Activated T-cell treated with anti-CD3 and anti-CD28 coated beads, Interleukin-2, amount 50 U/mL, for 4 hours (primary cell): ENCODE measurements around the gene DCHS1. TPM values are rescaled to one million over a fixed set of nuclear protein-coding genes. Genes with fewer than 3 reads are reported as not detected.

Experiments
- ATAC-seq, 2 donors: fragments of 200-7000 bp; cut with Tn5 transposase; one replicate each; pipeline ENCODE4 v1.10.0; 2021
- DNase-seq: peaks from one replicate; pipeline ENCODE4 v3.0.0-alpha.2; 2020
- H3K27me3 Mint-ChIP-seq: one replicate; pipeline ENCODE4 v1.8.0; 2021; ENCODE audit warnings: low read depth, mixed read lengths
- H3K36me3 Mint-ChIP-seq: one replicate; pipeline ENCODE4 v1.8.0; 2022; ENCODE audit warnings: mixed read lengths; ENCODE audit not compliant: insufficient read depth
- H3K4me1 Mint-ChIP-seq: one replicate; pipeline ENCODE4 v1.8.0; 2021; ENCODE audit warnings: low read depth, mixed read lengths
- H3K4me3 Mint-ChIP-seq: one replicate; pipeline ENCODE4 v1.8.0; 2021; ENCODE audit warnings: mild to moderate bottlenecking, moderate library complexity, mixed read lengths
- H3K9me3 Mint-ChIP-seq: one replicate; pipeline ENCODE4 v1.8.0; 2021; ENCODE audit warnings: mixed read lengths
- total RNA-seq, 3 donors: library from RNA; stranded (reverse); gene quantifications; one replicate each; pipeline ENCODE4 v1.2.1, GENCODE V29; 2021

Gene DCHS1
- total RNA-seq, 3 donors from 2014 or later = 0.28 to 0.40 (median 0.33) TPM

DNA sequence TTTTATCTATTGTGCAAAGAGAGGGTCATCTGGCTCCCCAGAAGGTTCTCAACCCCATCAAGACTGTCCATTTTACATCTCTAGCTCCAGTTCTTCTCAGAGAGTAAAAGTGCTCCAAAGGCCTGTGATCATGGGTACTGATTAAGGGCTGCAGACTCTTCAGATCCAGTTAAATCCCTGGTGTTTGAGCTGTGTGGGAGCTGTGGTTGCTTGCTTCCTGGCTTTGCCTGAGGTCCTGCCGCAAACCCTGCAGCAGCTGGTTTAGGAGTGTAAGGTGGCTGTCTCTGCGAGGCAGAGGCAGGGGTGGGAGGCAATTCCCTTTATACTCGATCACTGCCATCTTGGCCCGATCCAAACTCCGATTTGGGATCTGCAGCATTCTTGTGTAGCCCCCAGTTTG lies 26.3 kb upstream of the DCHS1 start:
- H3K9me3 Mint-ChIP-seq = no peaks in the 10 kb centered on the region
- no peak for ATAC-seq
- no peaks in the 10 kb centered on the region for H3K27me3 Mint-ChIP-seq
- no peak for DNase-seq
- peaks cover 26% of the 10 kb centered on the region for H3K4me1 Mint-ChIP-seq
- peaks cover 24% of the 10 kb centered on the region for H3K36me3 Mint-ChIP-seq
- H3K4me3 Mint-ChIP-seq = peak overlapping the region; percentile 99

DNA sequence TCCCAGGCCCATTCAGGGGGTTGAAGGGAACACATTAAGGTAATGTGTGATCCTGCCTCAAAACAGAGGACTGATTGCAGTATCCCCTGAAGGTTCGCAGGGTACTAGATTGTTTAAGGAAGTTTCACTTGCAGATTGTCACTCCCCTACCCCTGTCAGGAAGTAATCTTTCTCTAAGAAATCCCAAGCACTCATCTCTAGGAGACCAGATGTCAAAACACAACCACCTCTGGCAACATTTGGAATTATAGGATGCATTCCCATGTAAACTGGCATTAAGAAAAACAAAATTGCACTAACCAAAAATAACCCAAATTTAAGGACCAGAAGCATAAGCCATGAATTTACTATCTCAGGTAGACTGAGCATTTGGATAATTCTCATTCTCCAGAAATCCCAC lies 25.9 kb upstream of the DCHS1 start:
- Mint-ChIP-seq H3K4me1 (peaks cover 26% of the 10 kb centered on the region), H3K27me3 (no peaks in the 10 kb centered on the region), H3K36me3 (peaks cover 24% of the 10 kb centered on the region), H3K4me3 (peak overlapping the region; percentile 99), H3K9me3 (no peaks in the 10 kb centered on the region)
- DNase-seq (no peak), ATAC-seq (no peak)

DNA sequence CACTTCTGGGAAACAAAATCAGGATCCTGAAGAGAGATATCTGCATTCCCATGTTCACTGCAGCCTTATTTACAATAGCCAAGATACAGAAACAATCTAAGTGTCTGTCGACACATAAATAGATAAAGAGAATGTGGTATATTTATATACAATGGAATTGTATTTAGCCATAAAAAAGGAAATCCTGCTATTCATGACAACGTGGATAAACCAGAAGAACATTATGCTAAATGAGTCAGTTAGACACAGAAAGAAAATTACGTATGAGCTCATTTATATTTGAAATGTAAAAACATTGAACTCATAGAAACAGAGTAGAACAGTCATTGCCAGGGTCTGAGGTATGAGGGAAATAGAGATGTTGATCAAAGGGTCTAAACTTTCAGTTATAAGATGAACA lies 21.4 kb upstream of the DCHS1 start:
- Mint-ChIP-seq H3K9me3 (no peaks in the 10 kb centered on the region), H3K4me1 (peaks cover 45% of the 10 kb centered on the region), H3K36me3 (peaks cover 23% of the 10 kb centered on the region), H3K4me3 (no peak overlapping the region), H3K27me3 (no peaks in the 10 kb centered on the region)
- ATAC-seq (no peak), DNase-seq (no peak)

DNA sequence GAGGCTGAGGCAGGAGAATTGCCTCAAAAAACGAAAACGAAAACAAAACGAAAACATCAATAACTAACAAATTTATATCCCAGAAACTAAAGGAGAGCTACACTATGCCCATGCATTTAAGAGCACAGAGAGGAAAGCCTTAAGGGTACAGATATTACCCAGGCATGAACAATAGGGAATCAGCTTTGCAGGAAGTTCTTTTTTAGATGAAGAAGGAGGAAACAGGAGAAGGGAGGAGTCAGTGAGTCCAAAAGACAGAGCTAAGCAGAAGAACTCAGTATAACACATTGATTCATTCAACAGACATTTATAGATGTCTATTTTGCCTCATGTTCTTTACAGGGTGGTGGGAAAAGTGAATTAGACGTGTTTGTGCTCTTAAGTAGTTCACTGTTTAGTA lies 19.3 kb upstream of the DCHS1 start:
- Mint-ChIP-seq H3K4me1 (peaks cover 53% of the 10 kb centered on the region), H3K36me3 (peaks cover 11% of the 10 kb centered on the region), H3K27me3 (no peaks in the 10 kb centered on the region), H3K4me3 (no peak overlapping the region), H3K9me3 (no peaks in the 10 kb centered on the region)
- DNase-seq (no peak), ATAC-seq (no peak)

DNA sequence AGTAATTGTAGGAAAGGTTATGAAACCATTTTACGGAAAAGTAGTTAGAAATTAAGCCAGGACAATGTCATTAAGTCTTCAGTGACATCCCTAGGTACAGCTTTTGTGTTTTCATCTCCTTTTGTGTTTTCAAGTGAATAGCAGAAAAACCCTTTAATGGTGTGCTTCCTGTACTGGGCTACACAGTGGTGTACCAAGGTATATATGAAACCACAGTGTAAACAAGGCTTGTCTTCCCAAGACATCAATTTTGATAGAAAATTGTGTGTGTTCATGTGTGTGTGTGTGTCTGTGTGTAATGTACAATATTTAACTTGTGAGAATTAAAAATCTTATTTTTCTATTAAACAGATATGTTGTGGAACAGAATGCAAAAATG lies 18.6 kb upstream of the DCHS1 start:
- H3K27me3 Mint-ChIP-seq = no peaks in the 10 kb centered on the region
- no peak for ATAC-seq
- no peaks in the 10 kb centered on the region for H3K9me3 Mint-ChIP-seq

DNA sequence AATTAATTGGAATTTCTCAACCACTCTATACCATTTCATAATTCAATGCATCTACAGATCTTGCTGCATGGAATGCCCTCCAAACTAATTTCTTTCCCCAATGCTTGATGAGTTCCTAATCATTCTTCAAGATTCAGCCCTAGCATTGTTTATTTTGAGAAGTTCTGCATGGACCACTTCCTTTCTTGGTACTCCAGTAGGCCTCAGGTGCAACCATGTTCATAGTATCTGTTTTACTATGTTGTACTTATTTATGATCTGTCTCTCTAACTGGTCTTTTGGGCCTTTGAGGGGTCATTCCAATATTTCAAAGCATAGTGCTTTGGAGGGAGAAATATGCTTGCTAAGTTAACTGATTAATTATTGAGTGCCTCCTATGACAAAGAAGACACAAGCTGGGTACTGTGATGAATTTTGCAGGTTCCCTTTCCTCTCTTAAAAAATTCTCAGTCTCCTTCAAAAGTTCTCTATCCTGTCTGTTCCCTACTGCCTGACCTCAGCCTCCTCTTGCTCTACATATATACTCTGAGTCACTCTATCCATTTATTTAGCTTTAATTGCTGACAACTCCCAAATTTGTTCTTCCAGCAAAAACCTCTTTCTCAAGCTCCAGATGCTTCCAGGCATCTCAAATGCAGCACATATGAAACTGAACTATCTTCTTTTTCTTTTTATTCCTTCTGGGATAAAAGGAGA lies 18.1 kb upstream of the DCHS1 start:
- Mint-ChIP-seq H3K36me3 (peaks cover 4% of the 10 kb centered on the region), H3K9me3 (no peaks in the 10 kb centered on the region), H3K27me3 (no peaks in the 10 kb centered on the region), H3K4me3 (no peak overlapping the region), H3K4me1 (peaks cover 52% of the 10 kb centered on the region)
- ATAC-seq = no peak
- DNase-seq = no peak

More for the DNA sequence above, 18.6 kb upstream of the DCHS1 start:
- no peak for DNase-seq
- peaks cover 6% of the 10 kb centered on the region for H3K36me3 Mint-ChIP-seq
- peaks cover 54% of the 10 kb centered on the region for H3K4me1 Mint-ChIP-seq
- no peak overlapping the region for H3K4me3 Mint-ChIP-seq

DNA sequence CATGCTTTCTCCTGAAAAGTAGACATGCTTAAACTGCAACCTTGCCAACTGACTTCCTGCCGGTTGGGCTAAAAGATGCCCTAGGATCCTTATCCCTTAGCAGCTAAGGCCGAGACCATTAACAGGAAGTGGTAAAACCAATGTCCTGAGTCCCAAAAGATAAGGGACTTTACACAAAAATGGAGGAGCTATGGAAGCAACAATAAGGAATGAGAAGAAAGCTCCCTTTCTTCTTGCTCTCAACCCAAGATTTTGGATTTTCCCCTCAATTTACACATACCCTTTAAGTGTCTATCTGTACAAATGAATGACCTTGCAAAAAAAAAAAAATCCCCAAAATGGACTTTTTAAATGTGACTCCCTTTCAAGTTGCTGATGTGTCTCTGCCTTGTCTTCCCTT lies 16.4 kb upstream of the DCHS1 start:
- Mint-ChIP-seq H3K4me3 (no peak overlapping the region), H3K27me3 (no peaks in the 10 kb centered on the region), H3K36me3 (peaks cover 1% of the 10 kb centered on the region), H3K4me1 (peaks cover 67% of the 10 kb centered on the region), H3K9me3 (no peaks in the 10 kb centered on the region)
- DNase-seq = no peak
- ATAC-seq = no peak

DNA sequence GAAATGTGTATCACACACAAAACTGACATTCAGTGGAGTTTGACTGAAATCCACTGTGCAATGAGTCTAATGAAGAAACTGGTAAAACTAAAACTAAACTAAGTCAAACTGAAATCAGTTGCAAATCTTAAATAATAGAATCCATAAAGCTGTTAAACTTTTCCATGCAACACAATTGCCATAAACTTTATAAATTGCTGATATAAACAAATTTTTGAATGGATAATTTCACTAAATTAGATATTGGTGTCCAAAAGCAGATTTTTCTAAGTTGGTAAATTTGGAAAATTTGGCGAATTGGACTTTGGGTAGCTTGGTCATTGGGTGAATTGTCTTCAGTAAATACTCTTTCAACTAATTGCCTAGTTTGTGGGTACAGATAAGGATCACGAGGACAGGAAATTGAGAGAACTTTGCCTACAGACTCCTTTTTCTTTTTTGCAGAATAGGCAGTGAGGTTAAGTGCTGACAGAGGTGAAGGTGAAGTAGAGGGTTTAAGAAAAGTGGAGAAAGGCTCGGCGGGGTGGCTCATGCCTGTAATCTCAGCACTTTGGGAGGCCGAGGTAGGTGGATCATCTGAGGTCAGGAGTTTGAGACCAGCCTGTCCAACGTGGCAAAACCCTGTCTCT lies 14.7 kb upstream of the DCHS1 start:
- DNase-seq = no peak
- Mint-ChIP-seq H3K9me3 (no peaks in the 10 kb centered on the region), H3K4me3 (no peak overlapping the region), H3K4me1 (peaks cover 75% of the 10 kb centered on the region), H3K36me3 (peaks cover 1% of the 10 kb centered on the region), H3K27me3 (no peaks in the 10 kb centered on the region)
- no peak for ATAC-seq

DNA sequence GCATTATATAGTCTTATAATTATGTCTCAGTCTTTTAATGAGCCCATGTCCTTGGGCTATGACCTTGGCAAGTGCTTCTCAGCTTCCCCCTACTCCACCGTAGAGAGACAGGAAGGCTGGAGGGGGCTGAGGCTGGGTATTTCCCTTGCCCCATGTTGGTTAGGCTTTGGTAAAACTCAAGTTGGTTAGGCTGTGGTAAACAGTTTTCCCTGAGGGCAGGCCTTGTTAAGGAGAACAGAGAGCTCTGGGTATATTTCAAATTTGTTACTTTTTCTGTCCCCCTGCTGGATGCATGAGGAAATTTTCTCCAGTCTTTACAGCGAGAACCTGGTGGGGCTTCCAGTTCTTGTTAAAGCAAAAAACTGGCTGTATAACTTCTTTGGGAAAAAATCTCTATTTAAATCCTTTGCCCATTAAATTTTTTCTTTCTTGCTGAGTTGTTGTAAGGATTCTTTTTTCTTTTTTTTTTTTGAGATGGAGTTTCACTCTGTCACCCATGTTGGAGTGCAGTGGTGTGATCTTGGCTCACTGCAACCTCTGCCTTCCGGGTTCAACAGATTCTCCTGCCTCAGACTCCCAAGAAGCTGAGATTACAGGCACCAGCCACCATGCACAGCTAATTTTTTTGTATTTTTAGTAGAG lies 12.2 kb upstream of the DCHS1 start:
- Mint-ChIP-seq H3K4me1 (peaks cover 60% of the 10 kb centered on the region), H3K9me3 (no peaks in the 10 kb centered on the region), H3K4me3 (no peak overlapping the region), H3K27me3 (no peaks in the 10 kb centered on the region), H3K36me3 (peaks cover 1% of the 10 kb centered on the region)
- ATAC-seq (peak; percentile 58 to 65), DNase-seq (no peak)

DNA sequence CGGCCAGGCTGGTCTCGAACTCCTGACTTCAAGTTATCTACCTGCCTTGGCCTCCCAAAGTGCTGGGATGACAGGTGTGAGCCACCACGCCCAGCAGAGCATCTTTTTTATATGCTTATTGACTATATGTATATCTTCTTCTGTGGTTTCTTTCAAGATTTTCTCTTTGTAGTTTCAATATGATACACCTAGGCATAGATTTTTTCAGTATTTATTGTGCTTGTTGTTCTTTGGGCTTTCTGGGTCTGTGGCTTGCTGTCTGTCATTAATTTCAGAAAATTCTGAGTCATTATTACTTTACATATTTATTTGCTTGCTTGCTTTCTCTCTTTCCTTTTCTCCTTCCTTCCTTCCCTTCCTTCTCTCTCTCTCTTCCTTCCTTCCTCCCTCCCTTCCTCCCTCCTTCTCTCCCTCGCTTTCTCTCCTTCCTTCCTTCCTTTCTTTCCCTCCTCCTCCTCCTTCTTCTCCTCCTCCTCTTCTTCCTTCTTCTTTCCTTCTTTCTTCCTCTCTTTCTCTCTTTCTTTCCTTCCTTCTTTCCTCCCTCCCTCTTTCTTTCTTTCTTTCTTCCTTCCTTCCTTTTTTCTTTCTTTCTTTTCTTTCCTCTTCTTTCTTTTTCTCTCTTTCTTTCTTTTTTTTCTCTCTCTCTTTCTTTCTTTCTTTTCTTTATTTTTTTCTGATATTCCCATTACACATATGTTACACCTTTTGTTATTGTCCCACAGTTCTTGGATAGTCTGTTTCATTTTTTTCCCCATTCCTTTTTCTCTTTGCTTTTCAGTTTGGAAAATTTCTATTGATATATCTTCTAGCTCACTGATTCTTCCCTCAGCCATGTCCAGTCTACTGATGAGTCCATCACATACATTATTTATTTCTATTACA lies 10.9 kb upstream of the DCHS1 start:
- ATAC-seq = peak; percentile 66 to 74
- H3K9me3 Mint-ChIP-seq = no peaks in the 10 kb centered on the region
- H3K4me1 Mint-ChIP-seq = peaks cover 46% of the 10 kb centered on the region
- no peak overlapping the region for H3K4me3 Mint-ChIP-seq
- DNase-seq = no peak
- H3K36me3 Mint-ChIP-seq = peaks cover 1% of the 10 kb centered on the region
- no peaks in the 10 kb centered on the region for H3K27me3 Mint-ChIP-seq

DNA sequence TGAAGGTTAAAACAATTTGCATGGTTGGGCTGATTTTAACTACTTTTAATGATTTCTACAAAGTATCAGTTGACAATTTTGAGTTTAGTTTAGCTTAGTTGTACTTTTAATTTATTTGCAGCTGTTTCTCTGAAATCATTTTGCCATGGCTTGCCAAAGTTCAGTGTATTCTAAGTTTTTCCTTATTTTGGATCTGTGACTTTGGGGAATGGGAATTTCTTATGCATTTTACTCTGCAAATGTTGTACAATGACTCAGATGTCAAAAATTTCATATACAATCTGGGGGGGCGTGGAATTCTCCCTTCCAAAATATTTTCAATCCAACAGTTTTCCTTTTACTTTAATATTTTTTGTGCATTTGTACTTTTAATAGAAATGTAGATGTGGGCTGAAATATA lies 8.9 kb upstream of the DCHS1 start:
- ATAC-seq = no peak
- no peak for DNase-seq
- Mint-ChIP-seq H3K4me1 (peaks cover 28% of the 10 kb centered on the region), H3K27me3 (no peaks in the 10 kb centered on the region), H3K9me3 (no peaks in the 10 kb centered on the region), H3K4me3 (no peak overlapping the region), H3K36me3 (no peaks in the 10 kb centered on the region)

DNA sequence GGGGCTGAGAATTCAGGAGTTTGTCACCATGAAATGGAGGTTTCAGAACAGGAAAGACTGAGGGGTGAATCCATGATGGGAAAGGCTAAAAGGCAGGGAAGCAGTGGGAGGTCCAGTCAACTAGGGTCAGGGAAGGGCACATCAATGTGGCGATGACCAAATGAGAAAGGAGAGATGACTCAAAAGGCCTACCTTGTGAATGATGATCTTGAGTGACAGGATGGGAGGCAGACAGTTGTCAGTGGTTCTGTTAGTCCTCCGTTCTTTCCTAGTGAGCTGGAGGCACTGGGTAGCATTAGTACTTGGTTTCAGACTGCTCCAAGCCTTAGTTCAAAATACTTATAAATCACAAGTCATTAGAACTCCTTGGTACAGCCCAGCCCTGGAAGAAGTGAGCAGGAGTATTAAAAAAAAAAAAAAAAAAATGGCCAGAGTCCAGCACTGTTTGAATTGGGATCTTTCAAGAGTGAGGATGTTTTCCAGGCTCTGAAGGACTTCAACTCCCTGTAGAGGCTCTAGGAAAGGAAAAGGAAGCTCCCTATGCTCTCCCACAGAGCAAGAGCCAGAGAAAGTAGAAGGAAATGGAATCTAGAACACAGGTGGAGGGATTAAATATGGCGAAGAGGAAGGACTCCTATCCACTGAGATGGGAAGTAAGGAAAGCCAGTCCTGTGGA lies 8.3 kb upstream of the DCHS1 start:
- H3K27me3 Mint-ChIP-seq = no peaks in the 10 kb centered on the region

DNA sequence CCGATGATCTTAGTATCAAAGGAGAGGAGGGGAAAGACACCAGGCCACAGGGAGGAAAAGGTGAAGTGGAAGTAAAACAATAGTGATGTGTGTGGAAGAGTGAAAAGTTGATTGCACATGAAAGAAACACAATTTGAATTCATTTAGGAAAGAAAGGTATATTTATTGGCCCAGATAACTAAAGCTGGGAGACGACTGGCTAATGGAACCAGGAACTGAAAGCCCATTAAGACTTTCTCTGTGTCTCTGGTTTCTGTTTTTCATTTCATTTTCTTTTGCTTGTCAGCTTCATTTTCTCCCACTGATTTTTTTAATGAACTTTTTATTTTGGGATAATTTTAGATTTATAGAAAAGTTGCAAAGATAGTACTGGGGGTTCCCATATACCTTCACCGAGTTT lies 5.1 kb upstream of the DCHS1 start:
- peaks cover 9% of the 10 kb centered on the region for H3K4me1 Mint-ChIP-seq
- peaks cover 3% of the 10 kb centered on the region for H3K27me3 Mint-ChIP-seq
- ATAC-seq (no peak), DNase-seq (no peak)
- H3K4me3 Mint-ChIP-seq = no peak overlapping the region
- no peaks in the 10 kb centered on the region for H3K9me3 Mint-ChIP-seq
- no peaks in the 10 kb centered on the region for H3K36me3 Mint-ChIP-seq

More for the DNA sequence above, 8.3 kb upstream of the DCHS1 start:
- ATAC-seq (no peak), DNase-seq (no peak)
- Mint-ChIP-seq H3K4me3 (no peak overlapping the region), H3K36me3 (no peaks in the 10 kb centered on the region), H3K9me3 (no peaks in the 10 kb centered on the region), H3K4me1 (peaks cover 28% of the 10 kb centered on the region)

DNA sequence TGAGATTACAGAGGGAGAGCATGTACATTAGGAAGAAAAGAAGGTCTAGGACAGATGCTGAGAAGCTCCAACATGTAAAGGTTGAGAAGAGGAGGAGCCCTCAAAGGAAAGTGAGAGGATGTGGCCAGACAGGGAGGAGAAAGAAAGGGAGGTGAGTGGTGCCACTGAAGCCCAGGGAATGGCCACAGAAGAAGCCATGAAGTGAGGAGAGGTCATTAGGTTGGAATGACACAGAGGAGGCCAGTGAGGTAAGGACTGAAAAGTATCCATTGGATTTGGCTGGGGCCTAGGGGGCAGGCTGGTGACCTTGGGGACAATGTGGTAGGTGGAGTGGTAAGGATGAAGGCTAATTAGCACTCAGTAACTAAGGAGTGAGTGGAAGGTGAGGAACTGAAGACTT lies 3.0 kb upstream of the DCHS1 start:
- Mint-ChIP-seq H3K36me3 (no peaks in the 10 kb centered on the region), H3K27me3 (peaks cover 3% of the 10 kb centered on the region), H3K9me3 (no peaks in the 10 kb centered on the region), H3K4me1 (peaks cover 5% of the 10 kb centered on the region), H3K4me3 (no peak overlapping the region)
- no peak for DNase-seq
- no peak for ATAC-seq
